Keratinocyte (primary cell): ENCODE results near the gene TMC1. TPM values are rescaled to one million over a fixed set of nuclear protein-coding genes. Genes with fewer than 3 reads are reported as not detected.
"Not testable (repeated sequence)": the region's sequence is repeated elsewhere in the genome, so short reads cannot be mapped to it uniquely, and the experiment has no call there.

Experiments used
- DNase-seq: peaks from one replicate; pipeline ENCODE4 v3.0.0-alpha.2; 2011; ENCODE audit warnings: low read depth, missing footprints, low spot score
- FAIRE-seq: peaks from 2 replicates; lab custom pipeline; 2011; peaks lifted over from hg19 to GRCh38; lab: Jason Lieb, UNC
- H2AFZ ChIP-seq: 2 replicates; pipeline ENCODE4 v1.6.0; 2012; ENCODE audit warnings: low read length, control low read depth, inconsistent platforms; ENCODE audit not compliant: control insufficient read depth
- H3K27ac ChIP-seq: 2 replicates; pipeline ENCODE4 v1.5.1; 2011; ENCODE audit warnings: low read length; ENCODE audit not compliant: control insufficient read depth, insufficient read depth
- H3K27me3 ChIP-seq: 3 replicates; pipeline ENCODE4 v1.6.0; 2011; ENCODE audit warnings: low read length; ENCODE audit not compliant: control insufficient read depth, insufficient read depth; ENCODE audit errors: extremely low read depth
- H3K36me3 ChIP-seq, 2 experiments: 2 replicates in 1 of 2; 3 replicates in 1 of 2; pipeline ENCODE4 v1.5.1; 2011; ENCODE audit warnings: low read length in 2 of 2, mild to moderate bottlenecking in 1 of 2; ENCODE audit not compliant: control insufficient read depth in 2 of 2, insufficient read depth in 2 of 2; ENCODE audit errors: extremely low read depth in 1 of 2
- H3K4me1 ChIP-seq: 3 replicates; pipeline ENCODE4 v1.5.1; 2011; ENCODE audit warnings: low read length; ENCODE audit not compliant: control insufficient read depth, insufficient read depth; ENCODE audit errors: extremely low read depth
- H3K4me2 ChIP-seq: 3 replicates; pipeline ENCODE4 v1.6.0; 2011; ENCODE audit warnings: low read depth, low read length; ENCODE audit not compliant: control insufficient read depth, insufficient read depth; ENCODE audit errors: extremely low read depth
- H3K4me3 ChIP-seq, 3 experiments: fragments of 200-600 bp in 1 of 3; sonication (generic) in 1 of 3; 2 replicates in 2 of 3; 3 replicates in 1 of 3; pipeline ENCODE4 v1.5.1; 2011 to 2016; ENCODE audit warnings: low read length in 3 of 3, mild to moderate bottlenecking in 3 of 3, control low read depth in 2 of 3, inconsistent platforms in 1 of 3, low read depth in 1 of 3, mixed read lengths in 1 of 3, mixed run types in 1 of 3, moderate library complexity in 1 of 3; ENCODE audit not compliant: control insufficient read depth in 2 of 3, insufficient read depth in 2 of 3; ENCODE audit errors: extremely low read depth in 1 of 3
- H3K79me2 ChIP-seq: 2 replicates; pipeline ENCODE4 v1.6.0; 2012; ENCODE audit warnings: low read length; ENCODE audit not compliant: control insufficient read depth, insufficient read depth
- H3K9ac ChIP-seq: 3 replicates; pipeline ENCODE4 v1.6.0; 2011; ENCODE audit warnings: low read length; ENCODE audit not compliant: control insufficient read depth, insufficient read depth; ENCODE audit errors: extremely low read depth
- H3K9me1 ChIP-seq: 3 replicates; pipeline ENCODE4 v1.6.0; 2011; ENCODE audit warnings: low read length; ENCODE audit not compliant: control insufficient read depth, insufficient read depth; ENCODE audit errors: extremely low read depth
- H3K9me3 ChIP-seq: 2 replicates; pipeline ENCODE4 v1.5.1; 2012; ENCODE audit warnings: low read depth, low read length; ENCODE audit not compliant: control insufficient read depth
- H4K20me1 ChIP-seq: 3 replicates; pipeline ENCODE4 v1.6.0; 2011; ENCODE audit warnings: low read length; ENCODE audit not compliant: control insufficient read depth, insufficient read depth; ENCODE audit errors: extremely low read depth
- EZH2 ChIP-seq: IDR thresholded peaks from one replicate; pipeline ENCODE4 v1.6.1; 2012; ENCODE audit warnings: inconsistent platforms, mild to moderate bottlenecking, low read length, moderate library complexity
- dilution Hi-C: fragments of 300-500 bp; cut with MboI; formaldehyde crosslinking; loops from one replicate; pipeline ENCODE4 v1.7.0; 2020; ENCODE audit warnings: low sequenced_read_pairs; ENCODE audit not compliant: extremely low pct_ligation_motif_present
- polyA plus RNA-seq, 5 experiments: library from polyadenylated mRNA; depleted of rRNA in 3 of 5; stranded (reverse) in 3 of 5; stranded (forward) in 1 of 5; unstranded in 1 of 5; fragments of >200 nt; gene quantifications; 1 replicate in 1 of 5; 2 replicates in 3 of 5; 3 replicates in 1 of 5; pipeline versions ENCODE4 v1.2.1 to v1.2.3, GENCODE V29; 2011 to 2012; ENCODE audit warnings: missing spikeins in 2 of 5, low read depth in 1 of 5, low replicate concordance in 1 of 5
- TF ChIP-seq, protein P1 (sequence below), 3 experiments: IDR thresholded peaks in 1 of 3; conservative IDR thresholded peaks in 1 of 3; optimal IDR thresholded peaks in 1 of 3; 2 replicates in 2 of 3; 3 replicates in 1 of 3; pipeline versions ENCODE3 to v1.5.1; 2011; ENCODE audit warnings: low read length in 3 of 3, mild to moderate bottlenecking in 3 of 3, moderate library complexity in 2 of 3, control low read depth in 1 of 3, inconsistent platforms in 1 of 3; ENCODE audit not compliant: insufficient read depth in 2 of 3; ENCODE audit errors: extremely low read depth in 1 of 3

The TMC1 gene
- polyA plus RNA-seq, 1 donor (not counting 4 experiments of a cell fraction or from before 2014, with no cell fraction given) = 0.05 TPM

DNA sequence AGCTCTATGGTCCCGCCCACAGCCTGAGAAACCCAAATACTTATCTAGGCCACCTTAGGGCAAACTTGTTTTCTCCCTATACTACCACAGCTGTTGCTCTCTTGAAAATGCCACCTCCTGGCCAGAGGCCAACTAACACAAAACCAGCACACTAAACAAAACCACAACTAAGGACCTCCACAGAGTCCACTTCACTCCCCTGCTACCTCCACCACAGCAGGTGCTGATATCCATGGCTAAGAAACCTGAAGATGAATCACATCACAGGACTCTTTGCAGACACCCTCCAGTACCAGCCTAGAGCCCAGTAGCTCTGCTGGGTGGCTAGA is 323.0 kb downstream of the TMC1 start:
- H3K4me2 ChIP-seq = no peak overlapping the region
- no peak overlapping the region for H3K27ac ChIP-seq
- H3K36me3 ChIP-seq = no peaks in the 10 kb centered on the region
- H3K9me3 ChIP-seq = no peaks in the 10 kb centered on the region
- dilution Hi-C loops = no loop called here
- TF ChIP-seq EZH2 = no peak
- TF ChIP-seq, protein P1, sequence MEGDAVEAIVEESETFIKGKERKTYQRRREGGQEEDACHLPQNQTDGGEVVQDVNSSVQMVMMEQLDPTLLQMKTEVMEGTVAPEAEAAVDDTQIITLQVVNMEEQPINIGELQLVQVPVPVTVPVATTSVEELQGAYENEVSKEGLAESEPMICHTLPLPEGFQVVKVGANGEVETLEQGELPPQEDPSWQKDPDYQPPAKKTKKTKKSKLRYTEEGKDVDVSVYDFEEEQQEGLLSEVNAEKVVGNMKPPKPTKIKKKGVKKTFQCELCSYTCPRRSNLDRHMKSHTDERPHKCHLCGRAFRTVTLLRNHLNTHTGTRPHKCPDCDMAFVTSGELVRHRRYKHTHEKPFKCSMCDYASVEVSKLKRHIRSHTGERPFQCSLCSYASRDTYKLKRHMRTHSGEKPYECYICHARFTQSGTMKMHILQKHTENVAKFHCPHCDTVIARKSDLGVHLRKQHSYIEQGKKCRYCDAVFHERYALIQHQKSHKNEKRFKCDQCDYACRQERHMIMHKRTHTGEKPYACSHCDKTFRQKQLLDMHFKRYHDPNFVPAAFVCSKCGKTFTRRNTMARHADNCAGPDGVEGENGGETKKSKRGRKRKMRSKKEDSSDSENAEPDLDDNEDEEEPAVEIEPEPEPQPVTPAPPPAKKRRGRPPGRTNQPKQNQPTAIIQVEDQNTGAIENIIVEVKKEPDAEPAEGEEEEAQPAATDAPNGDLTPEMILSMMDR (optimal IDR thresholded peaks at IDR 0.05 in 1 of 3, IDR thresholded peaks at IDR 0.05 in 1 of 3, conservative IDR thresholded peaks at IDR 0.05 in 1 of 3; ENCODE audit: extremely low read depth in 1 of 3, insufficient read depth in 2 of 3, low read length in 3 of 3) = no peak
- no peak overlapping the region for H2AFZ ChIP-seq
- no peaks in the 10 kb centered on the region for H3K79me2 ChIP-seq
- H3K4me3 ChIP-seq = no peak overlapping the region
- H3K4me1 ChIP-seq = no peaks in the 10 kb centered on the region
- no peak overlapping the region for H3K9ac ChIP-seq
- DNase-seq (no peak), FAIRE-seq (no peak)
- no peaks in the 10 kb centered on the region for H3K27me3 ChIP-seq
- H3K9me1 ChIP-seq = no peaks in the 10 kb centered on the region
- no peaks in the 10 kb centered on the region for H4K20me1 ChIP-seq

DNA sequence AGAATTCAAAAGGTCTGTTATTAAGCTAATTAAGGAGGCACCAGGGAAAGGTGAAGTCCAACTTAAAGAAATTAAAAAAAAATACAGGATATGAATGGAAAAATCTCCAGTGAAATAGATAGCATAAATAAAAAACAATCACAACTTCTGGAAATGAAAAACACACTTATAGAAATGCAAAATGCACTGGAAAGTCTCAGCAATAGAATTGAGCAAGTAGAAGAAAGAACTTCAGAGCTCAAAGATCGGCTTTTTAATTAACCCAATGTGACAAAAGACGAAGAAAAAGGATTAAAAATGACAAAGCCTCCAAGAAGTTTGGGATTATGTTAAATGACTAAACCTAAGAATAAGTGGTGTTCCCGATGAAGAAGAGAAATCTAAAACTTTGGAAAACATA is 323.6 kb downstream of the TMC1 start:
- H3K4me1 ChIP-seq, dilution Hi-C loops, H3K4me2 ChIP-seq, H3K27ac ChIP-seq, H4K20me1 ChIP-seq, FAIRE-seq, DNase-seq, H3K9ac ChIP-seq, H2AFZ ChIP-seq, H3K9me1 ChIP-seq, H3K79me2 ChIP-seq, H3K9me3 ChIP-seq, H3K4me3 ChIP-seq, H3K36me3 ChIP-seq, H3K27me3 ChIP-seq: not testable (repeated sequence)

DNA sequence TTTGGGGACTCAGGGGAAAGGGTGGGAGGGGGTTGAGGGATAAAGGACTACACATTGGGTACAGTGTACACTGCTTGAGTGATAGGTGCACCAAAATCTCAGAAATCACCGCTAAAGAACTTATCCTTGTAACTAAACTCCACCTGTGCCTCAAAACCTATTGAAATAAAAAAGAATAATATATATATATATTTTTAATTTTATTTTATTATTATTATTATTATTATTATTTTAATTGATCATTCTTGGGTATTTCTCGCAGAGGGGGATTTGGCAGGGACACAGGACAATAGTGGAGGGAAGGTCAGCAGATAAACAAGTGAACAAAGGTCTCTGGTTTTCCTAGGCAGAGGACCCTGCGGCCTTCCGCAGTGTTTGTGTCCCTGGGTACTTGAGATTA is 328.8 kb downstream of the TMC1 start:
- dilution Hi-C loops, H4K20me1 ChIP-seq, H3K36me3 ChIP-seq, DNase-seq, H3K4me2 ChIP-seq, H3K79me2 ChIP-seq, H3K4me3 ChIP-seq, H3K27me3 ChIP-seq, H3K27ac ChIP-seq, H2AFZ ChIP-seq, H3K9ac ChIP-seq, FAIRE-seq, H3K9me3 ChIP-seq, H3K4me1 ChIP-seq, H3K9me1 ChIP-seq: not testable (repeated sequence)
